ENCODE data around the gene OR2V1.
A peak's percentile ranks its signal among the peaks of the same experiment; 100 is the strongest.
"Not testable (repeated sequence)": the region's sequence is repeated elsewhere in the genome, so short reads cannot be mapped to it uniquely, and the experiment has no call there.

Gene OR2V1

DNA sequence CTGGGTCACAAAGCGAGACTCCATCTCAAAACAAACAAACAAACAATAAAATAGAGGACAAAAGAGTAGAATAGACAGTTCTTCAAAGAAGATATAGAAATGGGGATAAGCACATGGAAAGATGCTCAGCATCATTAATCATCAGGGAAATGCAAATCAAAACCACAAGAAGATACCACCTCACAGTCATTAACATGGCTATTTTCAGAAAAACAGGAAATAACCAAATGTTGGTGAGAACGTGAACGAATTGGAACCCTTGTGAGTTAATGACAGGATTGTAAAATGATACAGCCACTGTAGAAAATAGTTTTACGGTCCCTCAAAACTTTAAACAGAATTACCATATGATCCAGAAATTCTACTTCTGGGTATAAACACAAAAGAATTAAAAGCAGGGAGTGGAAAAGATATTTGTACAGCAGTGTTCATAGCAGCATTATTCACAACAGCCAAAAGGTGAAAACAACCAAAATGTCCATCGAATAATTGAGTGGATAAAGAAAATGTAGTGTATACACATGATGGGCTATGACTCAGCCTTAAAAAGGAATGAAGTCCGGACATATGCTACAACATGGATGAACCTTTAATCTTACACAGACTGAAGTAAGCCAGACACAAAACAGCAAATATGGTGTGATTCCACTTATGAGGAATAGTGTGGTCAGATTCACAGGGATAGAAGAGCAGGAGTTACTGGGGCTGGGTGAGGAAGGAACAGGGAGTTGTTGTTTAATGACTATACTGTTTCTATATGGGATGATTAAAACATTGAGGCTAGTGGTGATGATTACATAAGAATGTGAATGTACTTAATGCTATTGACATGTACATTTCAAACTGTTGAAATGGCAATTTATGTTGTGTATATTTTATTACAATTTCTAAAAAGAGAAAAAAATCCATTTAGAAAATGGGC, 36.1 kb upstream of the OR2V1 start:
- Mint-ChIP-seq H3K4me1 (peaks cover 25 to 46% of the 10 kb centered on the region in 2 donors), H3K4me3 (no peak overlapping the region)

DNA sequence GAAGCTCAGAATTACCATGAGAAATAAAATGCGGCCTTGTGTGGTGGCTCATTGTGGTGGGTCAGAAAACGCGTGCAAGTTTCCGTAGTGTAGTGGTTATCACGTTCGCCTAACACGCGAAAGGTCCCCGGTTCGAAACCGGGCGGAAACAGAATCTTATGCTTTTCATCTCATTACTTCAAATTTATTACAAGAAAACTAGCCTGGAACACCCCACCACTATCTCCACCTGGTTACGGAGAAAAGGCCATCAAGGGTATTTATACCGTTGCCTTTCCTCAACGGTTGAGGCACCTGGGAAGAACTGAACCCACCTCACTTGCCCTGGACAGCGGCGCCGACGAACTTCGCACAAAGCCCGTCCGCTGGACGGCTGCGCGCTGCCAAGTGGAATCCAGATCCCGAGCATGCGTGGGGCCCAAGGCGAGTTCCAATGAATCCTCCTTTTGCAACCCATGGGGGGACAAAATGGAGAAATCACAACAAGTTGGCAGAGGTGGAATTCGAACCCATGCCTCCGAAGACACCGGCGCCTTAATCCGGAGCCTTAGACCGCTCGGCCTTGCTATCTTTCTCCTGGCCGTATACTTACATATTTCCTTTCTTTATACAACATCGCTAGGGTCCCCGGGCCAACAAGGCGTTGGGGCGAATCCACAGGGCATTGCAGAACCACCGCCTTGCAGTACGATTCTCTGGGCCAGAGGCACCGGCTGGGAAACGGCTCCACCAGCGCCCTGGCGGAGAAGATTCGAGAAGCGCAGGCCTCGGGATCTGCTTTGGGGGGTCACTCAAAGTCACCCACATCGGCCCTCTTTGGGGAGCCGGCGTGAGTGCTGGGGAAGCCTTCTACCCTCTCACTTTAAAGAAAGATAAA, 33.3 kb upstream of the OR2V1 start:
- H3K4me1 Mint-ChIP-seq, result peaks cover 32 to 48% of the 10 kb centered on the region in 2 donors
- H3K9me3 Mint-ChIP-seq, result peaks cover 6 to 10% of the 10 kb centered on the region in 2 donors
- ATAC-seq (replicated peaks) (no peak), DNase-seq (no peak)
- H3K27ac Mint-ChIP-seq, result peak overlapping the region; percentile 86
- H3K36me3 Mint-ChIP-seq, result peaks cover 2 to 4% of the 10 kb centered on the region in 2 donors
- peaks cover 50 to 68% of the 10 kb centered on the region in 2 donors for H3K27me3 Mint-ChIP-seq
- H3K4me3 Mint-ChIP-seq, result peak overlapping the region; percentile 61 to 70

More for the DNA sequence above, 36.1 kb upstream of the OR2V1 start:
- Mint-ChIP-seq H3K36me3 (peaks cover 4 to 9% of the 10 kb centered on the region in 2 donors), H3K27ac (no peak overlapping the region), H3K9me3 (peaks cover 9 to 10% of the 10 kb centered on the region in 2 donors), H3K27me3 (peaks cover 65 to 81% of the 10 kb centered on the region in 2 donors)
- DNase-seq, result no peak
- no peak for ATAC-seq (replicated peaks)

DNA sequence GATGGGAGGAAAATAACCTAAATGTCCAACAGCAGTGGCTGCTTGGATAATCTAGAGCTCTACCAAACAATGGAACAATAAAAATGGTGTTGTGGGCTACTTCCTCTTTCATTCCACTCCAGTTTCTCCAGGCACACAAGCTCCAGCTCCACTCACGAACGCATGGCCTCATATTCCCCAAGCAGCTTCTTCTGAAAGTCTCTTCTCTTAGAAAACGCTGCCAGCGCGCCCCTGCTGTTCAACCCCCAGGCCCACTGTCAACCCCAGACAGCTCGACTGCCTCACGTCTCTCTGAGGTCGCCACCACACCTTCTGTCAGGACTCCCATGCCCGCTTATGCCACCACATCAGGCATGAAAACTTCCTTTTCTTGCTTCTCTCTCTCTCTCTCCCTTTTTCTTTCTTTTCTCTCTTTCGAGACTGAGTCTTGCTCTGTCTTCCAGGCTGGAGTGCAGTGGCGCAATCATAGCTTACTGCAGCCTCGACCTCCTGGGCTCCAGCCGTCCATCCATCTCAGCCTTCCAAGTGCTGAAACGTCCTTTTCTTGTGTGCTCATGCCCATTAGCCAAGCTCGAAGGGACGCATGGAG, 32.6 kb upstream of the OR2V1 start:
- peaks cover 31 to 44% of the 10 kb centered on the region in 2 donors for H3K4me1 Mint-ChIP-seq
- peaks cover 44 to 61% of the 10 kb centered on the region in 2 donors for H3K27me3 Mint-ChIP-seq
- peaks cover 0 to 4% of the 10 kb centered on the region in 2 donors for H3K36me3 Mint-ChIP-seq
- peaks cover 4 to 10% of the 10 kb centered on the region in 2 donors for H3K9me3 Mint-ChIP-seq
- peak overlapping the region; percentile 86 for H3K27ac Mint-ChIP-seq
- ATAC-seq (replicated peaks), result no peak
- H3K4me3 Mint-ChIP-seq, result peak overlapping the region; percentile 61 to 70
- no peak for DNase-seq

DNA sequence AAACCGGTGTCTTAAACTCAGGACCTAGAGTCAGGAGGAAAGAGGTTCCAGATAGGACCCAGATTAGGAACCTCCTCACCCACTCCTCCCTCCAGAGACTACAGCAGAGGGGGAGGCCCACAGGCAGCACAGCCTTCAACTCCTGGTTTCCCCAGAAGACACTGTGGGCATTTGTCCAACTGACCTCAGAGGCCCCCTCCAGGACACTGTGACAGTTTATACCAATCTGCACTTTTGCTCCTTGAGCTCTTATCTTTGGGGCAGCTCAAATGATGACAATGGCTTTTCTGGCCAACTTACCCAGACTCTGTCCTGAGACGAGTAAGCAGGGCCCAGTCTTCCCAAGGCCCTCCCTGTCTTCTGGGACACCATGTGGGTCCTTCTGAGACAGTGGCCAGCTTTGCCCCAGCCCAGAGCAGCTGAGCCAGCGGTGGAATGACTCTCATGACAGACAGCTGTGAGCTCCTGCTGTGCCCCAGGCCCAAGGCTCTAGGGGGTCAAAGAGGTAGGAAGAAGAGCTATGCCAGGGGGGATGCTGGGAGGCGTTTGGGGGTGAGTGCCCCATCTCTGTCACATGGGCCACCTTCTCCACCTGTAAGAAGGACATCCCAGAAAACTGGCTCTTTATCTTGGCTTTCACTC, 30.7 kb upstream of the OR2V1 start:
- H3K27ac Mint-ChIP-seq, result peak overlapping the region; percentile 91
- peak overlapping the region; percentile 80 for H3K4me3 Mint-ChIP-seq
- no peak for DNase-seq
- H3K36me3 Mint-ChIP-seq, result peaks cover 0 to 4% of the 10 kb centered on the region in 2 donors
- peaks cover 25 to 32% of the 10 kb centered on the region in 2 donors for H3K4me1 Mint-ChIP-seq
- peaks cover 36 to 49% of the 10 kb centered on the region in 2 donors for H3K27me3 Mint-ChIP-seq
- H3K9me3 Mint-ChIP-seq, result peaks cover 3 to 7% of the 10 kb centered on the region in 2 donors
- no peak for ATAC-seq (replicated peaks)

DNA sequence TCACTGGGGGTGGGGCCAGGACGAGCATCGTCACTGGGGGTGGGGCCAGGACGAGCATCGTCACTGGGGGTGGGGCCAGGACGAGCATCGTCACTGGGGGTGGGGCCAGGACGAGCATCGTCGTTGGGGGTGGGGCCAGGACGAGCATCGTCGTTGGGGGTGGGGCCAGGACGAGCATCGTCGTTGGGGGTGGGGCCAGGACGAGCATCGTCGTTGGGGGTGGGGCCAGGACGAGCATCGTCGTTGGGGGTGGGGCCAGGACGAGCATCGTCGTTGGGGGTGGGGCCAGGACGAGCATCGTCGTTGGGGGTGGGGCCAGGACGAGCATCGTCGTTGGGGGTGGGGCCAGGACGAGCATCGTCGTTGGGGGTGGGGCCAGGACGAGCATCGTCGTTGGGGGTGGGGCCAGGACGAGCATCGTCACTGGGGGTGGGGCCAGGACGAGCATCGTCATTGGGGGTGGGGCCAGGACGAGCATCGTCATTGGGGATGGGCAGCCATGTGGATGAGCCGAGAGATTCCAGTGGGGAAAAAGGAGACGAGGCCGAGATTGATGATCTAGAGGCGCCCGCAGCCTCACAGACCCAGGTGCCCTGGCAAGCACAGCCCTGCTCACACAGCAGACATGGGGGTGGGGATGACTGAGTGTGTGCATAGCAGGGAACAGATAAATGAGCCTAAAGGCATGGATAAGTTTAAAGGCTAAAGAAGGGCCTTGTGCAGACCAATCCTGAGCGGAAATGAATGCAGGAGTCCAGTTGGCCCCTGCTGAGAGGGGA, 30.0 kb upstream of the OR2V1 start:
- peaks cover 23 to 29% of the 10 kb centered on the region in 2 donors for H3K4me1 Mint-ChIP-seq
- not testable (repeated sequence) for H3K9me3 Mint-ChIP-seq, H3K36me3 Mint-ChIP-seq
- ATAC-seq (replicated peaks), result peak; percentile 34 to 50
- peak overlapping the region; percentile 80 for H3K4me3 Mint-ChIP-seq
- H3K27ac Mint-ChIP-seq, result peak overlapping the region; percentile 91
- peak; percentile 26 for DNase-seq
- H3K27me3 Mint-ChIP-seq, result peaks cover 29 to 42% of the 10 kb centered on the region in 2 donors

DNA sequence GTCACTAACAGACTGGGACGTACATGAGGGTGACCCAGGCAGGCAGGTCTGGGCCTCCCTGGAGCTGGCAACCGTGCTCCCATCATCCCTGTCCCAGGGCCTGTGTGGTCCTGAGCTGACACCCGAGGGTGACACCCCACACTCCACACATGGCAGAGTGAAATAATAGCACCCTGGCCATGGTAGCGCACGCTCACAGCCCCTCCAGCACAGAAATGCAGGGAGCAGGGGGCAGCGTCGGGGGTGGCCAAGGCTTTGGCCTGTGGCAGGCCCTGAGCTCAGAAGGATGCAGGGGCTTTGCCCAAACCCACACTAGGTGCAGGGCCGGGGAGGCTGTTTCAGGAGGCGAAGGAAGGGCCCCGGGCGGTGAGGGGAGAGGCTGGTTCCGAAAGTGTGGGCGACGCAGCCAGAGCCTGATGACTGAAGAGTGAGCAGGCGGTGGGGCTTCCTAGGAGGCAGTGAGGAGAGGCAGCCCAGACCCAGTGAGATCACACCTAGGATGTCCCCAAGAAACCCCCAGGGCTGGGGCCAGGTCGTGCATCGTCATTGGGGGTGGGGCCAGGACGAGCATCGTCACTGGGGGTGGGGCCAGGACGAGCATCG, 29.3 kb upstream of the OR2V1 start:
- Mint-ChIP-seq H3K27ac (peak overlapping the region; percentile 93), H3K4me1 (peaks cover 20 to 29% of the 10 kb centered on the region in 2 donors), H3K27me3 (peaks cover 22 to 35% of the 10 kb centered on the region in 2 donors), H3K4me3 (peak overlapping the region; percentile 74 to 83), H3K36me3 (peaks cover 0 to 4% of the 10 kb centered on the region in 2 donors), H3K9me3 (peaks cover 3 to 7% of the 10 kb centered on the region in 2 donors)
- ATAC-seq (replicated peaks) (peak; percentile 72 to 84), DNase-seq (peak; percentile 58)

DNA sequence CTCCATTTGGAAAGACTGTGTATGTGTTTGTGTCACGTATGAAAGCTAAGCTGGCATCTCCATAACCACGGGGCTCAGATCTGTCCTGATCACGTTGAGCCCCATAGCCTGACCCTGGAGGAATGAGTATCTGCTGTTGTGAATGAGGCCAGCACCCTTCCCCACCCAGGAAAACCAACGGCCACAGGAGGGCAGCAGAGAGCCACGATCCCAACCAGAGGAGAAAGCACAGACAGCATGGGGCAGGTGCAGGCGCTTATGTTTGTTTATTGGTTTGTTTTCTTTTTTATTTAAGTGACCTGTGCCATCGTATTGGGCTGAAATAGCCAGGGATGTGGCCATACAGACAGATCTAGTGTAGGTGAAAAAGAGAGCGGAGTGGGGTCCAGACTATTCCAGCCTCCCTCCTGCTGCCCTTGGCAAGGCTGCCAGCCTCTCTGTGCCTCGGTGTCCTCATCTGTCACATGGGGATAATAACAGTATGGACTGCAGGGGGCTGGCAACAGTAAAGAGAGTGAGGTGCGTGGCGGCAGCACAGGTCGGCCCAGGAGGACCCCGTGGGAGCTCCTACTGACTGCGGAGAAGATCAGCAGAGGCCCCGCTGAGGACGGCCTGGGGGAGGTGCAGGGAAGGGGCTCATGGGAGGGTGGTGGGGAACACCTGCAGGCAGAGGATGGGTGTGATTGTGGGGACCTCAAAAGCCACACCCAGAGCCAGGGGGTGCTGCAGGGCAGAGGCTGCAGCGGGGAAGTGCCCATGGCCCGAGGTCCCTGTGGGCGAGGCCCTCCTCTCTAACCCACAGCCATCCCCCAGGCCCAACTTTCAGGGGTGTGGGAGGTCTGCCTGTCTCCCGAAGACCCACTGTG, 28.6 kb upstream of the OR2V1 start:
- peak overlapping the region; percentile 95 for H3K27ac Mint-ChIP-seq
- peaks cover 6 to 9% of the 10 kb centered on the region in 2 donors for H3K9me3 Mint-ChIP-seq
- peaks cover 20 to 29% of the 10 kb centered on the region in 2 donors for H3K4me1 Mint-ChIP-seq
- peak overlapping the region; percentile 44 to 83 for H3K4me3 Mint-ChIP-seq
- H3K36me3 Mint-ChIP-seq, result peaks cover 0 to 8% of the 10 kb centered on the region in 2 donors
- ATAC-seq (replicated peaks) (peak; percentile 89 to 90), DNase-seq (peak; percentile 75)
- peaks cover 25 to 35% of the 10 kb centered on the region in 2 donors for H3K27me3 Mint-ChIP-seq

DNA sequence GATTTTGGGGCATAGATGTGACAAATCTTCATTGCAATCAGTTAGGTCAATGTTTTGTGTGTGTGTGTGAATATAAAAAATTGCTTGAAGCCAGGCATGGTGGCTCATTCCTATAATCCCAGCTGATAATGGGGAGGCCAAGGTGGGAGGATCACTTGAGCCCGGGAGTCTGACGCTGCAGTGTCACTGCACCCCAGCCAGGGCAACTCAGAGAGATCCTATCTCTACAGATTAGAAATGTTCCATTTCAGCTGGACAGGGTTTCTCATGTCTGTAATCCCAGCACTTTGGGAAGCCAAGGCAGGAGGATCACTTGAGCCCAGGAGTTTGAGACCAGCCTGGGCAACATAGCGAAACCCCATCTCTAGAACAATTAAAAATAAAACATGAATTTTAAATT, 27.9 kb upstream of the OR2V1 start:
- H3K4me1 Mint-ChIP-seq, result peaks cover 23 to 28% of the 10 kb centered on the region in 2 donors
- peaks cover 0 to 7% of the 10 kb centered on the region in 2 donors for H3K36me3 Mint-ChIP-seq
- peaks cover 28 to 32% of the 10 kb centered on the region in 2 donors for H3K27me3 Mint-ChIP-seq
- peaks cover 7 to 11% of the 10 kb centered on the region in 2 donors for H3K9me3 Mint-ChIP-seq
- H3K27ac Mint-ChIP-seq, result no peak overlapping the region
- no peak for DNase-seq
- ATAC-seq (replicated peaks), result no peak
- no peak overlapping the region for H3K4me3 Mint-ChIP-seq

DNA sequence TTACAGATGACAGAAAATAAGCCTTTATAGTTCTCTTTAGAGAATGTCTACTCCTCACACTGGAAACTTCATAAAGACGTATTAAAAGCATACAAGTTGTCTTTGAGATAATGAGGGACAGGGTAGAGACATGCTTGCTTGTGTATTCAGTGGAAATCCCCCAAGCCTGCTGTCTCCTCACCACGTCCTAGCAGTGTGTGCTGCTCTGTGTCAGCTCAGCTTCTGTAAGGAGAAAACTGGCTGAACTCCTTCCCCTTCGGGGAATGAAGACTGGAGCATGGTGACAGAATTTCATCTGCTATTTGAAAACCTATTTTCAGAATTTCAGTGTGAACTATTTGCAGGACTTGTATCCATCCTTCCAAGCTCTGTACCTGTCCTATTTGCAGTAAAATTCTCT, 25.8 kb upstream of the OR2V1 start:
- no peak for DNase-seq
- Mint-ChIP-seq H3K27me3 (peaks cover 24 to 27% of the 10 kb centered on the region in 2 donors), H3K4me1 (peaks cover 19% of the 10 kb centered on the region in 2 donors), H3K4me3 (no peak overlapping the region), H3K9me3 (peaks cover 5 to 9% of the 10 kb centered on the region in 2 donors), H3K36me3 (peaks cover 0 to 3% of the 10 kb centered on the region in 2 donors), H3K27ac (no peak overlapping the region)
- ATAC-seq (replicated peaks), result no peak

DNA sequence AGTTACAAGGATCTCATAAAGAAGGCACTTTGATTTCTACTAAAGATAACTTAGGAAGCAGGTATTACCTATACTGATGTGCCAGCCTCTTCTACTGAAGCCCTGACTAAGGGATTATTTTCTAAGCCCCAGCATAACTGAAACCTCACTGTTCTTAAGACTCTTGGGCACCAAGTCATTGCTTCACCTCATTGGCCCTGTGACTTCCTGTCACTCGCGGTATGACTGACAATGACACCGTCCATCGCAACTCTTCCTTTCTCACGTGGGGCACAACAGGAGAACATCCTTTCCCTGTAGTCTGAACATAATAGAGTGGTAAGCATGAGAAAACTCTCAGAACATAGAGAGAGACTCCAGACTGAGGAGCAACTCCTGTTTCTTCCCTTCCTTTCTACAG, 22.8 kb upstream of the OR2V1 start:
- Mint-ChIP-seq H3K36me3 (peaks cover 0 to 3% of the 10 kb centered on the region in 2 donors), H3K27me3 (peaks cover 48 to 50% of the 10 kb centered on the region in 2 donors), H3K4me3 (no peak overlapping the region), H3K4me1 (peaks cover 0 to 4% of the 10 kb centered on the region in 2 donors), H3K9me3 (peaks cover 5 to 9% of the 10 kb centered on the region in 2 donors), H3K27ac (no peak overlapping the region)
- no peak for DNase-seq
- ATAC-seq (replicated peaks), result no peak

DNA sequence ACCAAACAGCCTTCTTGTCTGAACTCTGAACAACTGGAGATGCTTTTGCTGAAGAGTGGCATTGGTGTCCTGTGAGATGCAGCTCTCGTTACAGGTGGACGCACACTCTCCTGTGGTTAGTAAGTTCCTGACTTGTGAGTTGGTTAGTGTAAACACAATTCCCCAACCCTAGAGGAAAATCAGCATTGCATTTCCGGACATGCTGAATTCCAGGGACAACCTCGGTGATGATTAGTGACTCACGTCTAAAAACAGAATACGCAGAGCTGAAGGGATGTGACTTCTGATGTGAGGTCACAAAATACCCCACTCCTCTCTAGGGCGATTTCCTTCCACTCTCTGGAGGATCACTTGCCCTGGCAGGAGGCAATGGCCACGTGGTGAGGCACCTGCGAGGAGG, 21.4 kb upstream of the OR2V1 start:
- Mint-ChIP-seq H3K4me1 (peaks cover 0 to 6% of the 10 kb centered on the region in 2 donors), H3K9me3 (peaks cover 5 to 9% of the 10 kb centered on the region in 2 donors), H3K4me3 (no peak overlapping the region), H3K36me3 (peaks cover 0 to 3% of the 10 kb centered on the region in 2 donors), H3K27me3 (peaks cover 55 to 57% of the 10 kb centered on the region in 2 donors), H3K27ac (no peak overlapping the region)
- DNase-seq, result no peak
- no peak for ATAC-seq (replicated peaks)

DNA sequence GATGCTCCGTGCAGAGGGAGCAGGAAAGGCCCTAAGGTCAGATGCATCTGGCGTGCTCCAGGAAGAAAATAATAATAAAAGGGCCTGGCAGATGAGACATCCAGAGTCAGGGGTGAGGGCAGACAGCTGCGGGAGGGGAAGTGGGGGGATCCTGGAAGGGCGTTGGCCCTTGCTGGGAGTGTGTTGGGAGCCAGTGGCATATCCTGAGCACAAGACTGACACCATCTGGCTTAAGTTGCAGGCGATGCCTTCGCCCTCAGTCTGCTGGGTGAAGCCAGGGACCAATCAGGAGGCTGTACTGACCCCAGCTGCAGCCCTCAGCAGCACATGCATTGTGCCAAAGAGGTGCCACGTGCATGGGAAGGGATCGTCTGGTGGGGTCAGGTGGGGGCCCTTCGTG, 20.2 kb upstream of the OR2V1 start:
- Mint-ChIP-seq H3K4me3 (no peak overlapping the region), H3K9me3 (peaks cover 5 to 9% of the 10 kb centered on the region in 2 donors)

More for the DNA sequence above, 20.2 kb upstream of the OR2V1 start:
- Mint-ChIP-seq H3K4me1 (peaks cover 0 to 6% of the 10 kb centered on the region in 2 donors), H3K27me3 (peaks cover 63 to 66% of the 10 kb centered on the region in 2 donors), H3K36me3 (peaks cover 0 to 3% of the 10 kb centered on the region in 2 donors), H3K27ac (no peak overlapping the region)
- no peak for ATAC-seq (replicated peaks)
- no peak for DNase-seq

All from stimulated activated naive B cell treated with anti-CD40 and anti-IgM and Interleukin-4, amounts not matched to agents 10 μg/mL and 1 μg/mL and 100 μg/mL, for 72 hours (primary cell).